Sigmoid colon (tissue), 4 donors: ENCODE data around the gene KBTBD12.

Experiments used
- POLR2AphosphoS5 ChIP-seq, 4 donors: sonication (generic); formaldehyde crosslinking; IDR thresholded peaks; one replicate each; pipeline ENCODE4 v1.6.1; 2017; ENCODE audit warnings: antibody characterized with exemption in 4 of 4
- TF ChIP-seq, protein P1 (sequence below), 4 experiments: fragments of 450-650 bp in 3 of 4; fragments of 200-600 bp in 1 of 4; IDR thresholded peaks; one replicate each; pipeline ENCODE4 v1.5.1; 2016 to 2019; ENCODE audit warnings: antibody characterized with exemption in 4 of 4, mild to moderate bottlenecking in 3 of 4, moderate library complexity in 2 of 4

DNA sequence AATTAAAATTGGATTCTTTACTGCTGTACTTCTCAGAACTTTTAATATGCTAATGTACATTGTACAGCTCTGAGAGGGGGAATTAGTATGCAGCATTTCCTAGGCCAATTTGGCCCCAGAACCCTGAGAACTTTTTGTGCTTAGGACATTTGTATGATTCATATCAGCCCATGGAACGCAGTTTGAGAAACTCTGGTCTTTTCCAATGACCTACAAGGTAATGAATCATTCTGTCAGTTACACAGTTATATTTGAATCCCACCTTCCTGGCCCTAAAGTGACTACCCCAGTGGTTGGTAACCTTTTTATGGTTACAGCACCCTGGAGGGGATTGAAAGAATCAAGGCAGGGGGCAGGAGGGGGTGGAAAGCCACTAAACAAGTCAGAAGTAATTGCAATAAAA is 25.6 kb upstream of the KBTBD12 start:
- TF ChIP-seq, protein P1, sequence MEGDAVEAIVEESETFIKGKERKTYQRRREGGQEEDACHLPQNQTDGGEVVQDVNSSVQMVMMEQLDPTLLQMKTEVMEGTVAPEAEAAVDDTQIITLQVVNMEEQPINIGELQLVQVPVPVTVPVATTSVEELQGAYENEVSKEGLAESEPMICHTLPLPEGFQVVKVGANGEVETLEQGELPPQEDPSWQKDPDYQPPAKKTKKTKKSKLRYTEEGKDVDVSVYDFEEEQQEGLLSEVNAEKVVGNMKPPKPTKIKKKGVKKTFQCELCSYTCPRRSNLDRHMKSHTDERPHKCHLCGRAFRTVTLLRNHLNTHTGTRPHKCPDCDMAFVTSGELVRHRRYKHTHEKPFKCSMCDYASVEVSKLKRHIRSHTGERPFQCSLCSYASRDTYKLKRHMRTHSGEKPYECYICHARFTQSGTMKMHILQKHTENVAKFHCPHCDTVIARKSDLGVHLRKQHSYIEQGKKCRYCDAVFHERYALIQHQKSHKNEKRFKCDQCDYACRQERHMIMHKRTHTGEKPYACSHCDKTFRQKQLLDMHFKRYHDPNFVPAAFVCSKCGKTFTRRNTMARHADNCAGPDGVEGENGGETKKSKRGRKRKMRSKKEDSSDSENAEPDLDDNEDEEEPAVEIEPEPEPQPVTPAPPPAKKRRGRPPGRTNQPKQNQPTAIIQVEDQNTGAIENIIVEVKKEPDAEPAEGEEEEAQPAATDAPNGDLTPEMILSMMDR (IDR thresholded peaks at IDR 0.05) = no peak
- TF ChIP-seq POLR2AphosphoS5 (IDR thresholded peaks at IDR 0.05) = peak in 2 of 4 donors; percentile 55 to 65
